GM08714 (cell line): ENCODE results near the gene FAM110D.

Experiments
- H3K4me3 ChIP-seq: fragments of 200-500 bp; sonication (Bioruptor generic); 2 replicates; pipeline ENCODE4 v1.5.1; 2014; ENCODE audit warnings: mild to moderate bottlenecking, low read length, inconsistent platforms
- ZNF274 ChIP-seq: IDR thresholded peaks from 2 replicates; pipeline ENCODE4 v1.6.1; 2012; ENCODE audit warnings: mild to moderate bottlenecking, low read depth, low read length

The FAM110D gene

GRCh38 chr1:26203642-26204318 lies 44.9 kb downstream of the FAM110D start:
- H3K4me3 ChIP-seq: no peak overlapping the region
- no peak for TF ChIP-seq ZNF274

- TF ChIP-seq ZNF274: no peak
- no peak overlapping the region for H3K4me3 ChIP-seq
Observed at GRCh38 chr1:26210147-26210870, 51.4 kb downstream of the FAM110D start.

- no peak overlapping the region for H3K4me3 ChIP-seq
- TF ChIP-seq ZNF274: no peak
Observed at GRCh38 chr1:26212726-26213125, 53.8 kb downstream of the FAM110D start.

- TF ChIP-seq ZNF274: no peak
- no peak overlapping the region for H3K4me3 ChIP-seq
Observed at GRCh38 chr1:26213335-26213905, 54.5 kb downstream of the FAM110D start.
